Activated T-helper 2 cell treated with anti-CD3 and anti-CD28 coated beads, Interferon-gamma antibody, Interleukin-2, Interleukin-4, amounts not matched to agents 10 μg/mL and 5 μg/mL and 100 μg/mL, durations not matched to agents 14 hours and 24 hours and 36 hours (primary cell): ENCODE data around the gene C10orf67. TPM values are rescaled to one million over a fixed set of nuclear protein-coding genes. Genes with fewer than 3 reads are reported as not detected.

Experiments used
- DNase-seq: peaks from one replicate; pipeline ENCODE4 v3.0.0; 2021; ENCODE audit warnings: low spot score
- H3K27ac Mint-ChIP-seq: one replicate; pipeline ENCODE4 v1.8.0; 2021; ENCODE audit warnings: mixed read lengths
- H3K27me3 Mint-ChIP-seq: one replicate; pipeline ENCODE4 v1.8.0; 2021; ENCODE audit warnings: low read depth, mixed read lengths
- H3K36me3 Mint-ChIP-seq: one replicate; pipeline ENCODE4 v1.8.0; 2021; ENCODE audit warnings: low read depth, mixed read lengths
- H3K4me1 Mint-ChIP-seq: one replicate; pipeline ENCODE4 v1.8.0; 2021; ENCODE audit warnings: low read depth, mixed read lengths
- H3K4me3 Mint-ChIP-seq: one replicate; pipeline ENCODE4 v1.8.0; 2021; ENCODE audit warnings: low read depth, mild to moderate bottlenecking, moderate library complexity, mixed read lengths
- H3K9me3 Mint-ChIP-seq: one replicate; pipeline ENCODE4 v1.8.0; 2021; ENCODE audit warnings: mixed read lengths
- intact Hi-C: fragments of 100-400 bp; cut with micrococcal nuclease; formaldehyde crosslinking; loops from one replicate; pipeline ENCODE4 v1.15.1; 2023
- total RNA-seq: library from RNA; stranded (reverse); gene quantifications from 2 replicates; pipeline ENCODE4 v1.2.3, GENCODE V29; 2022

The C10orf67 gene
- total RNA-seq, 1 donor from 2014 or later, result not detected

- no peak overlapping the region for H3K4me3 Mint-ChIP-seq
- H3K36me3 Mint-ChIP-seq, result no peaks in the 10 kb centered on the region
- intact Hi-C loops, result loop anchor here (5.0 kb wide), 2 partner anchors 36 to 116 kb away; no protein-coding TSS in a partner anchor
- peak overlapping the region; percentile 49 for H3K27ac Mint-ChIP-seq
- peaks cover 17% of the 10 kb centered on the region for H3K4me1 Mint-ChIP-seq
- no peaks in the 10 kb centered on the region for H3K9me3 Mint-ChIP-seq
- no peak for DNase-seq
- peaks cover 3% of the 10 kb centered on the region for H3K27me3 Mint-ChIP-seq
These were observed 12.9 kb downstream of the C10orf67 start for GRCh38 chr10:23331567-23332301.

GRCh38 chr10:23330948-23331347, 13.6 kb downstream of the C10orf67 start:
- peak overlapping the region; percentile 46 for H3K27ac Mint-ChIP-seq
- no peaks in the 10 kb centered on the region for H3K9me3 Mint-ChIP-seq
- no peak for DNase-seq
- intact Hi-C loops, result loop anchor here (5.0 kb wide), 2 partner anchors 36 to 116 kb away; no protein-coding TSS in a partner anchor
- H3K4me1 Mint-ChIP-seq, result peaks cover 18% of the 10 kb centered on the region
- H3K27me3 Mint-ChIP-seq, result peaks cover 6% of the 10 kb centered on the region
- H3K4me3 Mint-ChIP-seq, result no peak overlapping the region
- H3K36me3 Mint-ChIP-seq, result no peaks in the 10 kb centered on the region

GRCh38 chr10:23326544-23327307, 17.9 kb downstream of the C10orf67 start:
- H3K36me3 Mint-ChIP-seq, result no peaks in the 10 kb centered on the region
- no peak overlapping the region for H3K4me3 Mint-ChIP-seq
- no peak overlapping the region for H3K27ac Mint-ChIP-seq
- H3K4me1 Mint-ChIP-seq, result peaks cover 8% of the 10 kb centered on the region
- intact Hi-C loops, result no loop called here
- H3K27me3 Mint-ChIP-seq, result peaks cover 10% of the 10 kb centered on the region
- H3K9me3 Mint-ChIP-seq, result no peaks in the 10 kb centered on the region
- DNase-seq, result no peak

DNA sequence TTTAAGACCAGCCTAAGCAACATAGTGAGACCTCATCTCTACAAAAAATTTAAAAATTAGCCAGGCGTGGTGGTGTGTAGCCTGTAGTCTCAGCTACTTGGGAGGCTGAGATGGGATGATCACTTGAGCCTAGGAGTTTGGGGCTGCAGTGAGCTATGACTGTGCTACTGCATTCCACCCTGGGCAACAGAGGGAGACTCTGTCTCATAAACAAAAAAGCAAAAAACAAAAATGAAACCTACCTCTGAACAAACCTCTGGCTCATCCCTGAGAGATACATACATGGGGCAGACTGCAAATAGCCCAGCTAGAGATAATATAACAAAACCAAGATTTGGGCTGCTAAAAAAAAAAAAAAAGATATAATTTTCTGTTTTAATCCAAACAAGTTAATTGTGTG, 19.5 kb downstream of the C10orf67 start:
- no peaks in the 10 kb centered on the region for H3K9me3 Mint-ChIP-seq
- no peak overlapping the region for H3K27ac Mint-ChIP-seq

DNA sequence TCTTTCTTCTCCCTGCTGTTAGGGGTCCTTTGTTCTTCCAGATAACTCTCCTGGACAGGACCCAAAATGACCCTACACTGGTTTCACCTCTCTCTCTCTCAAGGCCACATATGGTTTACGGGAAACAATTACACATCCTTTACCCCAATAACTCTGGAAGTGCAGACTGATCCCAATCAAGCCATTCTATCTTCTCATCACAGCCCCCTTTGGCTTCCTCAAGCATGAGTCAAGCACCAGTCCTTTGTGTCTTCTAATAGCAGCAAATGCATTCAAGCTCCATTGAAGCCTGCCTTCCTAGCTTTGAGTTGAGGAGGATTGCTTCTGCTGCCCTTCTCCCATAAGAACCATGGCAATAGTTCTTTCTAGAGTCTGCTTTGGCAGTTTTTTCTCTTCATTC, 20.2 kb downstream of the C10orf67 start:
- no peak for DNase-seq
- intact Hi-C loops, result no loop called here
- Mint-ChIP-seq H3K36me3 (no peaks in the 10 kb centered on the region), H3K27me3 (peaks cover 9% of the 10 kb centered on the region), H3K4me3 (no peak overlapping the region), H3K27ac (no peak overlapping the region), H3K4me1 (peaks cover 7% of the 10 kb centered on the region), H3K9me3 (no peaks in the 10 kb centered on the region)

More for the DNA sequence above, 19.5 kb downstream of the C10orf67 start:
- H3K27me3 Mint-ChIP-seq, result peaks cover 9% of the 10 kb centered on the region
- H3K36me3 Mint-ChIP-seq, result no peaks in the 10 kb centered on the region
- intact Hi-C loops, result no loop called here
- DNase-seq, result no peak
- peaks cover 7% of the 10 kb centered on the region for H3K4me1 Mint-ChIP-seq
- H3K4me3 Mint-ChIP-seq, result no peak overlapping the region

GRCh38 chr10:23322082-23322481, 22.5 kb downstream of the C10orf67 start:
- H3K4me3 Mint-ChIP-seq, result no peak overlapping the region
- H3K9me3 Mint-ChIP-seq, result peaks cover 6% of the 10 kb centered on the region
- H3K36me3 Mint-ChIP-seq, result no peaks in the 10 kb centered on the region
- intact Hi-C loops, result no loop called here
- no peak overlapping the region for H3K27ac Mint-ChIP-seq
- H3K27me3 Mint-ChIP-seq, result peaks cover 8% of the 10 kb centered on the region
- H3K4me1 Mint-ChIP-seq, result peaks cover 7% of the 10 kb centered on the region
- DNase-seq, result no peak

GRCh38 chr10:23319835-23320234, 24.8 kb downstream of the C10orf67 start:
- peaks cover 6% of the 10 kb centered on the region for H3K9me3 Mint-ChIP-seq
- no peaks in the 10 kb centered on the region for H3K36me3 Mint-ChIP-seq
- DNase-seq, result no peak
- H3K4me3 Mint-ChIP-seq, result no peak overlapping the region
- no peak overlapping the region for H3K27ac Mint-ChIP-seq
- peaks cover 1% of the 10 kb centered on the region for H3K27me3 Mint-ChIP-seq
- peaks cover 2% of the 10 kb centered on the region for H3K4me1 Mint-ChIP-seq
- intact Hi-C loops, result no loop called here

GRCh38 chr10:23318359-23318758, 26.2 kb downstream of the C10orf67 start:
- no peak overlapping the region for H3K4me3 Mint-ChIP-seq
- intact Hi-C loops, result no loop called here
- no peak for DNase-seq
- H3K36me3 Mint-ChIP-seq, result no peaks in the 10 kb centered on the region
- H3K4me1 Mint-ChIP-seq, result peaks cover 5% of the 10 kb centered on the region
- peaks cover 6% of the 10 kb centered on the region for H3K9me3 Mint-ChIP-seq
- H3K27ac Mint-ChIP-seq, result no peak overlapping the region
- H3K27me3 Mint-ChIP-seq, result peaks cover 3% of the 10 kb centered on the region

- Mint-ChIP-seq H3K36me3 (no peaks in the 10 kb centered on the region), H3K27me3 (peaks cover 2% of the 10 kb centered on the region), H3K9me3 (peaks cover 6% of the 10 kb centered on the region), H3K27ac (no peak overlapping the region), H3K4me1 (peaks cover 5% of the 10 kb centered on the region), H3K4me3 (no peak overlapping the region)
- intact Hi-C loops, result no loop called here
- DNase-seq, result no peak
These were observed 27.2 kb downstream of the C10orf67 start for GRCh38 chr10:23317416-23317815.

DNA sequence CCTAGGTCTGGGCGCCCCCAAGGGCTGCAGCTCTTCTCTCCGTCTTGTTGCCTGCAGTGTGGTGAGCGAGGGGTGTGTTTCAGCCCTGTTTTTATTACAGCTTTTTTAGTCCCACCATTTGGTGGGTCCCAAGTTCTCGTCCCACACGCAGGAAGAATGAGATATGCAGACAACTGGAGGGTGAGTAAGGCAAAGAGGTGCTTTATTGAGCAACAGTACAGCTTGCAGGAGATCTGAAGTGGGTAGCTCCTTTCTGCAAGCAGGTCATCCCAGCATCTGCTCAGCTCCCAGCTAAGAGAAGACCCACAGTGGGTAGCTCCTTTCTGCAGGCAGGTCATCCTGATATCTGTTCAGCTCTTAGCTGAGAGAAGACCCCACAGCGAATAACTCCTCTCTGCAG, 28.2 kb downstream of the C10orf67 start:
- DNase-seq, result no peak
- H3K4me1 Mint-ChIP-seq, result peaks cover 5% of the 10 kb centered on the region

GRCh38 chr10:23315966-23316365, 28.6 kb downstream of the C10orf67 start:
- Mint-ChIP-seq H3K27me3 (peaks cover 2% of the 10 kb centered on the region), H3K27ac (no peak overlapping the region), H3K36me3 (no peaks in the 10 kb centered on the region), H3K4me1 (peaks cover 5% of the 10 kb centered on the region), H3K4me3 (no peak overlapping the region), H3K9me3 (peaks cover 6% of the 10 kb centered on the region)
- no peak for DNase-seq
- intact Hi-C loops, result loop anchor here (1.0 to 2.0 kb wide), 4 partner anchors 215 to 881 kb away; no protein-coding TSS in a partner anchor

More for the DNA sequence above, 28.2 kb downstream of the C10orf67 start:
- no peak overlapping the region for H3K27ac Mint-ChIP-seq
- peaks cover 2% of the 10 kb centered on the region for H3K27me3 Mint-ChIP-seq
- H3K4me3 Mint-ChIP-seq, result no peak overlapping the region
- H3K36me3 Mint-ChIP-seq, result no peaks in the 10 kb centered on the region
- intact Hi-C loops, result no loop called here
- H3K9me3 Mint-ChIP-seq, result peaks cover 6% of the 10 kb centered on the region

DNA sequence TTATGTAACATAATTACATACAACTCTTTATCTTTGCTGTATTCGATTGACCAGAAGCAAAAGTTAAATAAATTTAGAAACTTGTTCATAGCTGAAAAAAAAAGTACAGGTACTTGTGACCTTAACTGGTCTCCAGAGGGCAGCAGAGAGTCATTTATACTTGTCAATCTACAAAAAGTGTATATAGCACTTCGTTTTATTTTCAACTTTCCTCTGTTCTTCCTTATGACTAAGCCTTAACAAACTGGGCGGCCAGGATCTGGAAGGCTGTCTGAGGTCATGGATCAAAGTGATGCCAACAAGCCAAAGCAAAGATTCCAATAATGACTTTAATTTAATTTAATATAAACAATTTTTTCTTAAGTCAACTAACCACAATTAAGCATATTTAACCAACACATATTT, 29.8 kb downstream of the C10orf67 start:
- Mint-ChIP-seq H3K27me3 (peaks cover 5% of the 10 kb centered on the region), H3K9me3 (peaks cover 6% of the 10 kb centered on the region)
- intact Hi-C loops, result loop anchor here (1.0 to 2.0 kb wide), 4 partner anchors 216 to 882 kb away; no protein-coding TSS in a partner anchor

GRCh38 chr10:23311034-23311433, 33.6 kb downstream of the C10orf67 start:
- Mint-ChIP-seq H3K9me3 (no peaks in the 10 kb centered on the region), H3K36me3 (no peaks in the 10 kb centered on the region), H3K4me3 (no peak overlapping the region), H3K27me3 (peaks cover 13% of the 10 kb centered on the region), H3K27ac (no peak overlapping the region), H3K4me1 (peaks cover 2% of the 10 kb centered on the region)
- intact Hi-C loops, result no loop called here
- DNase-seq, result no peak

More for the DNA sequence above, 29.8 kb downstream of the C10orf67 start:
- H3K36me3 Mint-ChIP-seq, result no peaks in the 10 kb centered on the region
- H3K4me3 Mint-ChIP-seq, result no peak overlapping the region
- H3K27ac Mint-ChIP-seq, result no peak overlapping the region
- DNase-seq, result no peak
- peaks cover 2% of the 10 kb centered on the region for H3K4me1 Mint-ChIP-seq
